Smooth muscle cell of trachea (primary cell): Measurements from ENCODE around the gene AVP. TPM values are rescaled to one million over a fixed set of nuclear protein-coding genes. Genes with fewer than 3 reads are reported as not detected.

Experiments
- total RNA-seq: library from RNA; depleted of rRNA; stranded (reverse); fragments of >200 nt; gene quantifications from 2 replicates; pipeline ENCODE4 v1.2.1, GENCODE V29; 2014

The AVP gene, protein sequence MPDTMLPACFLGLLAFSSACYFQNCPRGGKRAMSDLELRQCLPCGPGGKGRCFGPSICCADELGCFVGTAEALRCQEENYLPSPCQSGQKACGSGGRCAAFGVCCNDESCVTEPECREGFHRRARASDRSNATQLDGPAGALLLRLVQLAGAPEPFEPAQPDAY
- not detected in 2 replicates for total RNA-seq

DNA sequence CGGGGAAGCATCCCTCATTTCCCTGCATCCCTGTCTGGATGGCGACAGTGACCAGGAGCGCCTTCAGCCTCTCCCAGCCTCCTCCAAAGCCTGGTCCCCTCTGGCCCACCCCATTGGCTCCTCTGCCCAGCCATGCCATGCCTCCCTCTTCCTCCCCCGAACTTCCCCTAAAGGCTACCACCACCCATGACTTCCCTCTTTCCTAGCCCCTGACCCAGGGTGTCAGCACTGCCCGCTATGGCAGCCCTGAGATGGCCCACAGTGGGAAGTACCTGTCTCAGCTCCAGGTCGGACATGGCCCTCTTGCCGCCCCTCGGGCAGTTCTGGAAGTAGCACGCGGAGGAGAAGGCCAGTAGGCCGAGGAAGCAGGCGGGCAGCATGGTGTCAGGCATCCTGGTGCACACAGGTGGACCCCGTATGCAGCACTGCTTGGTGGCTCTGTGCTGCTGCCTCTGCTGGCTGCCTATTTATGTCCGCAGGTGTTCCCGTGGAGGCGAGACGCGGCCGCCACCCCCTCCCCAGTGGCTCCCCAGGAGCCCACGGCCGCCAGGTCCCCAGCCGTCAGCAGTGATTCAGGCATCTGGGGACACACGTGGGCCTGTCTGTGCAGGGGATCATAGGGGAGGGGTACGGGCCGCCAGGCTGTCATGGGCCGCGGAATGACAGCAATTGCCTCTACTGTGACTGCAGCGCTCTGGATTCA is at the start of gene AVP:
Gene AVP, minus strand, starts transcription at position 442 of the 703 bp plus-strand sequence. Its CDS starts 50 bp downstream, at position 392.

DNA sequence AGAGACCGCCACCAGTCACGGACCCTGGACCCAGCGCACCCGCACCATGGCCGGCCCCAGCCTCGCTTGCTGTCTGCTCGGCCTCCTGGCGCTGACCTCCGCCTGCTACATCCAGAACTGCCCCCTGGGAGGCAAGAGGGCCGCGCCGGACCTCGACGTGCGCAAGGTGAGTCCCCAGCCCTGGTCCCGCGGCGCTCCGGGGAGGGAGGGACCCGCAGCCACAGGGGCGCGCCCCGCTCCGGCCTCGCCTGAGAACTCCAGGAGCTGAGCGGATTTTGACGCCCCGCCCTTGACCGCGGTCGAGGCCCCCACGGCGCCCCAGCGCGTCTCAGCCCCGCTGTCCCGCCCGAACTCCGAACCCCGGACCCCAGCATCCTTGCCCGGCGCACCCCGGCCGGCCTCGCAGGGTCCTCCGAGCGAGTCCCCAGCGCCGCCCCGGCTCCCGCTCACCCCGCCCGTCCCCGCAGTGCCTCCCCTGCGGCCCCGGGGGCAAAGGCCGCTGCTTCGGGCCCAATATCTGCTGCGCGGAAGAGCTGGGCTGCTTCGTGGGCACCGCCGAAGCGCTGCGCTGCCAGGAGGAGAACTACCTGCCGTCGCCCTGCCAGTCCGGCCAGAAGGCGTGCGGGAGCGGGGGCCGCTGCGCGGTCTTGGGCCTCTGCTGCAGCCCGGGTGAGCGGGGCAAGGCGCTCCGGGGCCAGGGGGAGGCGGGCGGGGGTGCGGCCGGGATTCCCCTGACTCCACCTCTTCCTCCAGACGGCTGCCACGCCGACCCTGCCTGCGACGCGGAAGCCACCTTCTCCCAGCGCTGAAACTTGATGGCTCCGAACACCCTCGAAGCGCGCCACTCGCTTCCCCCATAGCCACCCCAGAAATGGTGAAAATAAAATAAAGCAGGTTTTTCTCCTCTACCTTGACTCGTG is 12.7 kb downstream of the AVP start, which contains the start of gene OXT:
Gene OXT, plus strand, starts transcription at position 11 of the 920 bp plus-strand sequence. Its CDS starts 36 bp downstream, at position 47.

DNA sequence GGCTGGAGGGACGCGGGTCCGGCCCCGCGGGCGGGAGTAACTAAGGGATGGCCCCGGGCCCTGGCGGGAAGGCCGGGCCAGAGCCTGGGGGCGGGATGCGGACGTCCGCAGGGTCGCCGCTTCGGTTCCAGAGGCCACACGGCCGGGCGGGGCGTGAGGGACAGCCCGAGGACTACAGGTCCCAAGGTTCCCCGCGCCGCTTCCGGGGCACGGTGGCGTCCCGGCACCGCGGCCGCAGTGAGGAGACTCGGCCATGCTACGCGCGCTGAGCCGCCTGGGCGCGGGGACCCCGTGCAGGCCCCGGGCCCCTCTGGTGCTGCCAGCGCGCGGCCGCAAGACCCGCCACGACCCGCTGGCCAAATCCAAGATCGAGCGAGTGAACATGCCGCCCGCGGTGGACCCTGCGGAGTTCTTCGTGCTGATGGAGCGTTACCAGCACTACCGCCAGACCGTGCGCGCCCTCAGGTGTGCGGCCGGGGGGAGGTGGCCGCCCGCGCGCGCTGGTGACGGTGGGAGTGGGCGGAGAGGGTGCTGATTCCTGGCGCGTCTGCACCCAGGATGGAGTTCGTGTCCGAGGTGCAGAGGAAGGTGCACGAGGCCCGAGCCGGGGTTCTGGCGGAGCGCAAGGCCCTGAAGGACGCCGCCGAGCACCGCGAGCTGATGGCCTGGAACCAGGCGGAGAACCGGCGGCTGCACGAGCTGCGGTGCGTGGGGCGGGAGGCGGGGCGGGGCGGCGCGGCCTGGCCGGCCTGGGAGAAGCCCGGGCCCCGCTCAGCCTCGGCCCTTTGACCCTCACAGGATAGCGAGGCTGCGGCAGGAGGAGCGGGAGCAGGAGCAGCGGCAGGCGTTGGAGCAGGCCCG is 38.5 kb downstream of the AVP start, which contains the start of gene MRPS26:
Gene MRPS26, plus strand, starts transcription at position 237 of the 861 bp plus-strand sequence. Its CDS starts 17 bp downstream, at position 254.

DNA sequence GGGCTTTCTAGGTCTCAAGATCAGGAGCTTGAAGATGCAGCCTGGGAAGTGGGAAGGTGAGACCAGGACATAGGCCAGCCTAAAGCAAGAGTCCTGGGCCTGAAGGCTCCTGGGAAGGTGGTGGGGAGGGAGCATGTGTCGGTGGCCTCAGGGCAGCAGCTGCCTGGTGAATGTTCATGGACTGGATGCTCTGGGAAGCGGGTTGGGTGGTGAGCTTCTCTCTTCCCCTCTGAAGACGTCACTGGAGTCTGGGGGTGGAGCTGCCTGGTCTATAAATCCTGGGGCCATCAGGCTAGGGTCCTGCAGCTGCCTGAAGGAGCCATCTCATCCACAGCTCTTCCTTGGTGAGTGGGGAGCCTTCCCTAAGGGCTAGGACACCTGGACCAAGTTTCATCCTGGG is 41.2 kb downstream of the AVP start, which contains the start of gene GNRH2:
Gene GNRH2, plus strand, starts transcription at position 301 of the 400 bp plus-strand sequence. CDS start 793 bp downstream, outside the sequence.

Other genes starting within 250 kb of the AVP start
- 24.0 and 48.8 TPM in 2 replicates for gene PCED1A, start 244.1 kb downstream of the AVP start, total RNA-seq
- gene VPS16, start 244.0 kb downstream of the AVP start, total RNA-seq = 60.9 and 61.9 TPM in 2 replicates
- 36.2 and 38.4 TPM in 2 replicates for gene PTPRA, start 211.2 kb downstream of the AVP start, total RNA-seq
- gene GNRH2, start 41.1 kb downstream of the AVP start, total RNA-seq = 0.15 and 0.50 TPM in 2 replicates
- gene MRPS26, start 38.7 kb downstream of the AVP start, total RNA-seq = 31.4 and 32.7 TPM in 2 replicates
- gene OXT, start 13.1 kb downstream of the AVP start, total RNA-seq = not detected in 2 replicates
- 11.4 and 11.5 TPM in 2 replicates for gene FASTKD5, start 75.1 kb upstream of the AVP start, total RNA-seq
- gene UBOX5, start 75.1 kb upstream of the AVP start, total RNA-seq = 3.9 and 4.5 TPM in 2 replicates
- gene LZTS3, start 88.8 kb upstream of the AVP start, total RNA-seq = 4.5 and 10.4 TPM in 2 replicates
- gene DDRGK1, start 120.0 kb upstream of the AVP start, total RNA-seq = 23.0 and 33.4 TPM in 2 replicates
- gene ITPA, start 124.8 kb upstream of the AVP start, total RNA-seq = 34.7 and 38.1 TPM in 2 replicates
- gene SLC4A11, start 154.5 kb upstream of the AVP start, total RNA-seq = 0.44 and 1.8 TPM in 2 replicates